Fibroblast of villous mesenchyme (primary cell): ENCODE measurements around the gene MBOAT2. TPM values are rescaled to one million over a fixed set of nuclear protein-coding genes. Genes with fewer than 3 reads are reported as not detected.

Source experiments
- DNase-seq: peaks from one replicate; pipeline ENCODE4 v3.0.0-alpha.2; 2010; ENCODE audit warnings: low read depth
- H3K4me3 ChIP-seq: 2 replicates; pipeline ENCODE4 v1.5.1; 2011; ENCODE audit warnings: low read depth, mild to moderate bottlenecking, low read length
- total RNA-seq: library from RNA; depleted of rRNA; stranded (reverse); fragments of >200 nt; gene quantifications from 2 replicates; pipeline ENCODE4 v1.2.3, GENCODE V29; 2012
- TF ChIP-seq, protein P1 (sequence below): IDR thresholded peaks from 2 replicates; pipeline ENCODE4 v1.5.1; 2012; ENCODE audit warnings: low read depth, mild to moderate bottlenecking, low read length; ENCODE audit not compliant: insufficient read depth

The MBOAT2 gene
- total RNA-seq, 1 donor = 72.5 TPM

- H3K4me3 ChIP-seq = no peak overlapping the region
- TF ChIP-seq, protein P1, sequence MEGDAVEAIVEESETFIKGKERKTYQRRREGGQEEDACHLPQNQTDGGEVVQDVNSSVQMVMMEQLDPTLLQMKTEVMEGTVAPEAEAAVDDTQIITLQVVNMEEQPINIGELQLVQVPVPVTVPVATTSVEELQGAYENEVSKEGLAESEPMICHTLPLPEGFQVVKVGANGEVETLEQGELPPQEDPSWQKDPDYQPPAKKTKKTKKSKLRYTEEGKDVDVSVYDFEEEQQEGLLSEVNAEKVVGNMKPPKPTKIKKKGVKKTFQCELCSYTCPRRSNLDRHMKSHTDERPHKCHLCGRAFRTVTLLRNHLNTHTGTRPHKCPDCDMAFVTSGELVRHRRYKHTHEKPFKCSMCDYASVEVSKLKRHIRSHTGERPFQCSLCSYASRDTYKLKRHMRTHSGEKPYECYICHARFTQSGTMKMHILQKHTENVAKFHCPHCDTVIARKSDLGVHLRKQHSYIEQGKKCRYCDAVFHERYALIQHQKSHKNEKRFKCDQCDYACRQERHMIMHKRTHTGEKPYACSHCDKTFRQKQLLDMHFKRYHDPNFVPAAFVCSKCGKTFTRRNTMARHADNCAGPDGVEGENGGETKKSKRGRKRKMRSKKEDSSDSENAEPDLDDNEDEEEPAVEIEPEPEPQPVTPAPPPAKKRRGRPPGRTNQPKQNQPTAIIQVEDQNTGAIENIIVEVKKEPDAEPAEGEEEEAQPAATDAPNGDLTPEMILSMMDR = no peak
- no peak for DNase-seq
Observed at GRCh38 chr2:8839189-8839965, 164.1 kb downstream of the MBOAT2 start.

DNA sequence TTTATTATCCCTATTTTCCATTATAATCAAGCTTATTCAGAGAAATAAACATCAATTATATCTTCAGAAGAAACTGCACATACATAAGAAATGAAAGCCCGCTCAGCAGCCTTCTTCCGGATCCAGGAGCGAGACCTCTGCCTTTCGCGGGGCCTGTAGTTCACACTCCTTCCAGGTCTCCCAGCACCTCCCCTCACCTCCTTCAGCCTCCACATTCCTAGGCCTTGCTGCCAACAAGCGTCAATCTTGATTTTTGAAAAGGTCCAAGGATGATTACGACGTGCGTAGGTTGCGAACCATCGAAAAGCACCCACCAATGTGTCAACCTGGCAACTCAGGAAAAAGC is 165.7 kb downstream of the MBOAT2 start:
- no peak for DNase-seq
- TF ChIP-seq, protein P1 = no peak
- no peak overlapping the region for H3K4me3 ChIP-seq

DNA sequence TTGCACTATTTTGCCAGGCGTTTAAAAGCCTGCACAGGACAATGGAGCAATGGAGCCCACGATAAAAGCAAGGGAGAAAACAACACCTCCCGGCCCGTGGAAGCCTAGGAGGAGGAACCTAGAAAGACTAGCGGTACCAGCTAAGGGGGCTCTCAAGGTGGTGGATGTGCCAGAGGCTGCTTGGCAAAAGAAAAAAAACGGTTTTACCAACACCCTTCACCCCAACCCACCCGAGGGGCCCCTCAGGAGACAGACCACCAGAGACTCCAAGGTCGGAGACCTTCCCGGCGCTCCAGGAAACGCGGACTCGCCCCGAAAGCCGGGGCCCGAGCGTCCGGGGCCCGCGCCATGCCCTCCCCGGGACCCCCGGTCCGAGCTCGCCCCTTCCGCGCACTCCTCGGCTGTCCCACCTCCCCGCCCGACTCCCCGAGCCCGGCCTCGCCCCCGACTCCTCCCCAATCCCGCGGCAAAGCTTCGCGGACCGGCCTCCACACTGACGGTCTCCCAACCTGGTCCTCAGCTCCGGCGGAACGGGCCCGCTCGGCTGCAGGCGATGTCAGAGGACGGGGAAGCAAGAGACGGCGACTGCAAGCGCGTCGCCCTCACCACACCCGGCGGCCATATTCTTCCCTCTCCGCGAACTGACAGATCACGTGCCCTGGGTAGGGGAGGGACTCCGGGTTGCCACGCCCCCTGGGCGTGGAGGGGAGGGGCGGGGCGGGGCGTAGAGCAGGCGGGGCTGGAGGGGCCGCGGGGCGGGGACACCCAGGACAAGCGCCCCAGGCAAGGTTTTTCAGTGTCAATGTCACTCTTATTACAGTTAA is 166.3 kb downstream of the MBOAT2 start, which contains the start of gene KIDINS220:
Gene KIDINS220 (minus strand): TSS at position 643 of the 824 bp plus-strand sequence. CDS start 10,520 bp downstream, outside the sequence.
- peak; percentile 84 for DNase-seq
- peak within 1 kb of the TSS; percentile 96 for H3K4me3 ChIP-seq
- TF ChIP-seq, protein P1 = no peak

DNA sequence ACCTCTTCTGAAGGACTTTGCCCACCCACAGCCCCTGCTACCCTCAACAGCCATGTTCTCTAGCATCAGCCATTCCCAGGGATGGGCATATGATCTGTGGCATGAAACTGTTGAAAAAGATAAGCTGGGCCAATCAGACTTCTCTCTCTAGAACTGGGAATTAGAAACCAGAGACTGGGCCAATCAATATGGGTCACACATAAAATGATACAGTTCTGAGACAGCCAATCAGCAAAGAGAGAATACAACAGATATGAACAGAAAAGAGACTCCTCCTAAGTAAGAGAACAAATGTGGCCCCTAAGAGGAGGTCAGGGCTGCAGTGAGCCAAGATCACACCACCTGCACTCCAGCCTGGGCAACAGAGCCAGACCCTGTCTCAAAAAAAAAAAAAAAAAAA is 168.2 kb downstream of the MBOAT2 start:
- no peak overlapping the region for H3K4me3 ChIP-seq
- no peak for DNase-seq
- TF ChIP-seq, protein P1 = no peak

DNA sequence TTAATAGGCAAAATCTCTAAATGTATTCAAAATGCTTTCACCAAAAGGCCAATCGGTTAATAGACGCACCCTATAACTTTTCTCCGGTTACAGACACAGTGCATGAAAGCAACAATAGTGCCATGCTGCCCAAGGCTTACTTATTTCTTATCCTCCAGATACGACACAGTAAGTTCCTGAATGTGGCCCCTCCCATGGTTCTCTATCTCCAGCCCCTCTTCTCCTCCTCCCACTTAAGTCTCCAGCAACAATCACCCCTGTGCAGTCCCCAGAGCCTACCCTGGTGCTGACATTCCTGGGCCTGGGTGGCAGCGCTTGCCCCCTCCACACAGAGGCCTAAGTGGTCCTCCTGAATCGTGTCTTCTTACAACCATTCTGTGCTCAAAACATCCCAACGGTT is 169.6 kb downstream of the MBOAT2 start:
- TF ChIP-seq, protein P1 = no peak
- no peak for DNase-seq
- no peak overlapping the region for H3K4me3 ChIP-seq

DNA sequence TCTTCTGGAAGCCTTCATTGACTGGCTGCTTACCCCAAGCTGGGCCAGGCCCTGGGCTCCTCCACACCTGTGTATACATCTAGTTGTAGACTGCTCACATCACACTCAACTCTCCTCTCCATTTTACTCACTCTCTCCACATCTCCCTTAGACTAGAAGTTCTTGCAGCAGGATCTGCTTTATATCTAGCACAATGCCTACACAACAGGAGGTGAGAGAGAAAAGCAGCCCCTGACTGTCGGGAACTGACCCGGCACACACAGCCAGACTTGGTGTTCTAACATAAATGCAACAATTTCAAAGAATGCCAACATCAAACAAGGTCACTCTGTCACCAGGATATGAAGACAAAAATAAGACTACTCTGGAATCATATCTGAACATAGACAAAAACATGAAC is 172.0 kb downstream of the MBOAT2 start:
- TF ChIP-seq, protein P1 = no peak
- H3K4me3 ChIP-seq = no peak overlapping the region
- no peak for DNase-seq
